ENCODE measurements around the gene CLSTN2. TPM values are rescaled to one million over a fixed set of nuclear protein-coding genes. Genes with fewer than 3 reads are reported as not detected.

CLSTN2 gene
- total RNA-seq, 2 donors from 2014 or later: not detected

DNA sequence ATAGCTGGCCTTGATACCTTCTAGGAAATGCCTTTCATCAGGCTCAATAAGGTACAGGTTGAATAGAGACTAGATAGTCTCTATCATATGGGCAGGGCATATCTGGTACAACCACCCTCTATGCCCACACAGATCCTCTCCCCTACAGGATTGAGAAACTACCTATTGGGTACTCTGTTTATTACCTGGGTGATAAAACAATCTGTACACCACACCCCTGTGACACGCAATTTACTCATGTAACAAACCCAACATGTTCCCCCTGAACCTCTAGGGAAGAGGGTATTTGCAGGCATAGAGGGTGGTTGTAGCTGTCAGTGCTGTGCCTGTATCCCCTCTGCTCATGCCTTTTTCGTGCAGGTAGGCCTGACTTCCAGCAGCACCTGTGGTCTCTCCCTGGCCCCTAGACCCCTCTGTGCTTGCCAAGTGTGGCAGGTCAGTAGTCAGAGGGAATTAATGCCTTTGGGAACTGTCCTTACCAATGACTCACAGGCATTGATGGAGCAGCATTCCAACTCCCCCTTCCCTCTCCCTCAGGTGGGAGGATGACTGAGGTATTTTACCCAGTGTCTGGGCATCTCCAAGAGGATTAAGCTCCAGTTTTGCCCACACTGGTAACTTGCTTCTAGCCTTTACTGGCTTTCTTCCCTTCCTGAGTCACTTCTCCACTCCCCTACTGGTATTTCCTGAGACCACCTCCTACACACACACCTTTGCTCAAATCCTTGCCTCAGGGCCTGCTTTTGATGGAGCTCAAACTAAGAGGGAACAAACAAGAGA lies 18.3 kb downstream of the CLSTN2 start:
- Mint-ChIP-seq H3K4me3 (no peak overlapping the region), H3K4me1 (ENCODE audit: low read depth) (no peaks in the 10 kb centered on the region), H3K36me3 (ENCODE audit: insufficient read depth in 2 of 2) (no peaks in the 10 kb centered on the region), H3K27me3 (ENCODE audit: low read depth) (no peaks in the 10 kb centered on the region), H3K9me3 (no peaks in the 10 kb centered on the region), H3K27ac (no peak overlapping the region)
- no peak for ATAC-seq (replicated peaks in 1 of 2)
- DNase-seq: no peak

GRCh38 chr3:139954146-139954860 lies 19.3 kb downstream of the CLSTN2 start:
- ATAC-seq (replicated peaks in 1 of 2) (no peak), DNase-seq (no peak)
- H3K36me3 Mint-ChIP-seq (ENCODE audit: insufficient read depth in 2 of 2): no peaks in the 10 kb centered on the region
- peaks cover 4% of the 10 kb centered on the region for H3K27me3 Mint-ChIP-seq (ENCODE audit: low read depth)
- H3K27ac Mint-ChIP-seq: no peak overlapping the region
- H3K4me1 Mint-ChIP-seq (ENCODE audit: low read depth): no peaks in the 10 kb centered on the region
- no peak overlapping the region for H3K4me3 Mint-ChIP-seq
- H3K9me3 Mint-ChIP-seq: no peaks in the 10 kb centered on the region

GRCh38 chr3:139957844-139958243 lies 22.9 kb downstream of the CLSTN2 start:
- H3K4me1 Mint-ChIP-seq (ENCODE audit: low read depth): no peaks in the 10 kb centered on the region
- DNase-seq: no peak
- H3K36me3 Mint-ChIP-seq (ENCODE audit: insufficient read depth in 2 of 2): no peaks in the 10 kb centered on the region
- H3K27me3 Mint-ChIP-seq (ENCODE audit: low read depth): peaks cover 25% of the 10 kb centered on the region
- H3K9me3 Mint-ChIP-seq: no peaks in the 10 kb centered on the region
- ATAC-seq (replicated peaks in 1 of 2): no peak
- H3K27ac Mint-ChIP-seq: no peak overlapping the region
- no peak overlapping the region for H3K4me3 Mint-ChIP-seq

DNA sequence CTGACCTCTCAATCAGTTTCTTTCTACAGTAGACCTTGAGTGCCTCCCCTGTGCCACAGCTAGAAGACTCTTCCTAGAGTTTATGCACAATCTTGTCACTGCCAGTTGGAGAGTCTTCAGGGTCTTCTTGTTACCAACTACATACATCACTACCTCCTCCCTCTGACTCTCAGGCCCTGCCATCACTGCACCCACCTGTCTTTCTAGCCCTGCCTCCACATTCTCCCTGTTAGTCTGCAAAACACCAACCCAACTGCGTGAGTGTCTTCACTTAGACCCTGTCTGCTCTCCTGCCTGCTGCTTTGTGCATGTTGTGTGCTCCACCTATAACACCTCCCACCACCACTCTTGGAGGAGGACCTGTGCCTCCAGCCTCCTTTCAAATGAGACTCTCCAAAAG lies 34.4 kb downstream of the CLSTN2 start:
- H3K36me3 Mint-ChIP-seq (ENCODE audit: insufficient read depth in 2 of 2): no peaks in the 10 kb centered on the region
- no peaks in the 10 kb centered on the region for H3K4me1 Mint-ChIP-seq (ENCODE audit: low read depth)

GRCh38 chr3:139970526-139970925 lies 35.5 kb downstream of the CLSTN2 start:
- ATAC-seq (replicated peaks in 1 of 2) (no peak), DNase-seq (no peak)
- Mint-ChIP-seq H3K4me3 (no peak overlapping the region), H3K27ac (no peak overlapping the region), H3K27me3 (ENCODE audit: low read depth) (no peaks in the 10 kb centered on the region), H3K9me3 (peaks cover 0 to 1% of the 10 kb centered on the region in 2 donors), H3K4me1 (ENCODE audit: low read depth) (no peaks in the 10 kb centered on the region), H3K36me3 (ENCODE audit: insufficient read depth in 2 of 2) (no peaks in the 10 kb centered on the region)

More for the DNA sequence above, 34.4 kb downstream of the CLSTN2 start:
- H3K27ac Mint-ChIP-seq: no peak overlapping the region
- no peak for ATAC-seq (replicated peaks in 1 of 2)
- H3K4me3 Mint-ChIP-seq: no peak overlapping the region
- peaks cover 0 to 1% of the 10 kb centered on the region in 2 donors for H3K9me3 Mint-ChIP-seq
- no peak for DNase-seq
- no peaks in the 10 kb centered on the region for H3K27me3 Mint-ChIP-seq (ENCODE audit: low read depth)

DNA sequence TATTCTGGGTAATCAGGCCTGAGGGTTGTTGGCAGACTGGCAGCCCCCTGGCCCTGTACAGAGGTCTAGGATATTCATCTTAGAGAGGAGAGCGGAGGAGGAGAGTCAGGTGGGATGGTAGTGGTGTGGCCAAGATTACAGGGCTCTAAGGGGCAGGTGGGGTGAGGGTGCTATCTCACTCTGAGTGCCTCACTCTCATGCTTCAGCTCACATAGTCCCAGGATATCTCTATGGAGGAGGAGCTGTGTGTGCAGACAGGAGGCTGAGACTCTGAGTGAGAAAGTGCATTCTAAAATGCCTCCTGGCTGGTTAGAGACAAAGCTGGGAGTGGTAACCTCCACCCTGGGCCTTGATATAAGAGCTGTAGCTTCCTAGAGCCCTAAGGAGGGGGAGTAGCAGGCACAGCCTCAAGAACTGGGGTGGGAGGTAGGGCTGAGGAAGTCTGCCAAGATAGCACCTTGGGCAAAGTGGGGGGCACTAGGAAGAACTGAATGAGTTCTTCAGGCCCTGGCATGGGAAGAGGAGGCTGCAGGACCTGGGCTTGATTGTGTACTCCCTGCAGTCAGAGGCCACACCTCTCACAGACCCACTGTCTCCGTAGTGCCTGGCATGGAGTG lies 39.9 kb downstream of the CLSTN2 start:
- no peak overlapping the region for H3K4me3 Mint-ChIP-seq
- no peaks in the 10 kb centered on the region for H3K36me3 Mint-ChIP-seq (ENCODE audit: insufficient read depth in 2 of 2)
- ATAC-seq (replicated peaks in 1 of 2) (no peak), DNase-seq (no peak)
- no peaks in the 10 kb centered on the region for H3K27me3 Mint-ChIP-seq (ENCODE audit: low read depth)
- no peaks in the 10 kb centered on the region for H3K9me3 Mint-ChIP-seq
- no peak overlapping the region for H3K27ac Mint-ChIP-seq
- H3K4me1 Mint-ChIP-seq (ENCODE audit: low read depth): no peaks in the 10 kb centered on the region

GRCh38 chr3:139975594-139976365 lies 40.8 kb downstream of the CLSTN2 start:
- Mint-ChIP-seq H3K36me3 (ENCODE audit: insufficient read depth in 2 of 2) (no peaks in the 10 kb centered on the region), H3K27me3 (ENCODE audit: low read depth) (no peaks in the 10 kb centered on the region), H3K9me3 (no peaks in the 10 kb centered on the region), H3K4me3 (no peak overlapping the region), H3K4me1 (ENCODE audit: low read depth) (no peaks in the 10 kb centered on the region), H3K27ac (no peak overlapping the region)
- DNase-seq (no peak), ATAC-seq (replicated peaks in 1 of 2) (no peak)

DNA sequence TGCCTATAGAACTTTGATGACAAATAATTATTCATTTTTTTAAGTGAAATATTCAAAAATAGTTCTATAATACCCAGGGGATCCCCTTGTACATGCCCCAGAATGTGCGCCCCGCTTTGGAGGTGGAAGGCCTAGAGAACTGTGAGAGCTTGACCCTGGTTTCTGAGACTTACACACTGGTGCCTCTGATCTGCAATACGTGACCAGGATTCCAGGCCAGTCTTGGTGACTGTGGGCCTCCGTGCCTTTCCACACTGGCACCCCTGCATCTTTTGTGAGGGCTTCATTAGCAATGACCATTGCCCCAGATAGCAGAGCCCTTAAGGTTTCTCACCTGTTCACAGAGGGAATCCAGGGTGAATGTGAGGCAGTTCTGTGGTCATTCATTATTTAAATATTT lies 44.0 kb downstream of the CLSTN2 start:
- Mint-ChIP-seq H3K27ac (no peak overlapping the region), H3K36me3 (ENCODE audit: insufficient read depth in 2 of 2) (no peaks in the 10 kb centered on the region), H3K9me3 (no peaks in the 10 kb centered on the region), H3K27me3 (ENCODE audit: low read depth) (no peaks in the 10 kb centered on the region), H3K4me3 (no peak overlapping the region), H3K4me1 (ENCODE audit: low read depth) (no peaks in the 10 kb centered on the region)
- ATAC-seq (replicated peaks in 1 of 2) (no peak), DNase-seq (no peak)

DNA sequence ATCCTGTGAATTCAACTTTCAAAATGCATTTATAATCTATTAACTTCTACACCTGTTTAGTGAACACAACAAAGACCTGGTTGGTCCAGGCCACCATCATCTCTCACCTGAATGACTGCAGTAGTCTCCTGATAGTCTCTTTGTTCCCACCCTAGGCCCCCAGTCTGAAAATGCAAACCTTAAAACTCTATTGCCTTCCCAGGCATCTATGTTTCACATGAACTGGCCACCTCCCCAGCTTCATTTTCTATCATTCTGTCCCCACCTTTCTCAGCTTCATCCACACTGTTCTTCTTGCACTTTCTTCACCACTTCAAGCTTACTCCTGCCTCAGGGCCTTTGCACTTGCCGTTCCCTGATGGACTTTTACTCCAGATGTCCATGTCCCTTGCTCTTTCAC lies 45.0 kb downstream of the CLSTN2 start:
- H3K36me3 Mint-ChIP-seq (ENCODE audit: insufficient read depth in 2 of 2): no peaks in the 10 kb centered on the region
- H3K4me3 Mint-ChIP-seq: no peak overlapping the region
- no peaks in the 10 kb centered on the region for H3K9me3 Mint-ChIP-seq
- no peaks in the 10 kb centered on the region for H3K4me1 Mint-ChIP-seq (ENCODE audit: low read depth)
- no peak overlapping the region for H3K27ac Mint-ChIP-seq
- H3K27me3 Mint-ChIP-seq (ENCODE audit: low read depth): no peaks in the 10 kb centered on the region
- DNase-seq (no peak), ATAC-seq (replicated peaks in 1 of 2) (no peak)

GRCh38 chr3:139982404-139982803 lies 47.4 kb downstream of the CLSTN2 start:
- Mint-ChIP-seq H3K9me3 (no peaks in the 10 kb centered on the region), H3K4me1 (ENCODE audit: low read depth) (no peaks in the 10 kb centered on the region), H3K27me3 (ENCODE audit: low read depth) (no peaks in the 10 kb centered on the region), H3K4me3 (no peak overlapping the region), H3K27ac (no peak overlapping the region), H3K36me3 (ENCODE audit: insufficient read depth in 2 of 2) (no peaks in the 10 kb centered on the region)
- ATAC-seq (replicated peaks in 1 of 2): no peak
- DNase-seq: no peak

DNA sequence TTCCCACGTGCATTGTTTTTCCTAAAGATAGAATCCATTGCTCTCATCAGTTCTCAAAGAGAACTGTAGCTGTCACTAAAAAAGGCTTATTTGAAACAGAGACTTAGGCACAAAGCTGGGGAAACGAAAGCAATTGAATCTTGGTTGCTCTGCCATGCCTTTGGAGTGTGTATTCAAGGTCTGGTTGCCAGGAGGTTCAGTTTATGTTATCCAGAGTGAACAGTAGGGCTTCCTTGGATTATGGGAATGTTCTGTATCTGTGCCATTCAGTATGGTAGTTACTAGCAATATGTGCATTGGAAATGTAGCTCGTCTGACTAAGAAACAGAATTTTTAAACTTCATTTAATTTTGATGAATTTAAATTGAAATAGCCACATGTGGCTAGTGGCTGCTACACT lies 50.6 kb downstream of the CLSTN2 start:
- H3K9me3 Mint-ChIP-seq: no peaks in the 10 kb centered on the region

DNA sequence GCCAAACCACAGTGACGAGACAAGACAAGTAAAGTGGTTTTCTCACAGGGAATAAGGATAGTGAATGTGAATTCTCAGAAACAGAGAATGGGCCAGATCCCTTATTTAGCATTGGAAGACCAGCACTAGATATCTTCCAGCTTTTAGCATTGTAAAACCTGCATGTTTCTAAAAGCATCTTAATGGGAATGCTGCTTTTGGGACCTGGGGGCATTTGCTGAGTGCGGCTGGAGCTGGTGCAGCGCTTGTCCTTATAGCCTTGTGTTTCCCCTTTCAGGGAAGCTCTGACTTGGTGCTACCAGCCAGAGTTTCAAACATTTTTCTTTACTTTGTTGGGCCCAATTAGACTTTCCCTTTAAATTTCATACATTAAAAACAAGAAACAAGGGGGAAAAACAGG lies 52.9 kb downstream of the CLSTN2 start:
- Mint-ChIP-seq H3K4me1 (ENCODE audit: low read depth) (no peaks in the 10 kb centered on the region), H3K9me3 (no peaks in the 10 kb centered on the region), H3K4me3 (no peak overlapping the region), H3K27me3 (ENCODE audit: low read depth) (no peaks in the 10 kb centered on the region), H3K36me3 (ENCODE audit: insufficient read depth in 2 of 2) (no peaks in the 10 kb centered on the region), H3K27ac (no peak overlapping the region)
- no peak for ATAC-seq (replicated peaks in 1 of 2)
- no peak for DNase-seq

More for the DNA sequence above, 50.6 kb downstream of the CLSTN2 start:
- H3K27ac Mint-ChIP-seq: no peak overlapping the region
- no peaks in the 10 kb centered on the region for H3K4me1 Mint-ChIP-seq (ENCODE audit: low read depth)
- no peaks in the 10 kb centered on the region for H3K36me3 Mint-ChIP-seq (ENCODE audit: insufficient read depth in 2 of 2)
- DNase-seq (no peak), ATAC-seq (replicated peaks in 1 of 2) (no peak)
- no peak overlapping the region for H3K4me3 Mint-ChIP-seq
- no peaks in the 10 kb centered on the region for H3K27me3 Mint-ChIP-seq (ENCODE audit: low read depth)

Measured in activated T-cell treated with anti-CD3 and anti-CD28 coated beads, Interleukin-2, amount 50 U/mL, for 72 hours (primary cell).